HG03442 (cell line): ENCODE measurements around the gene LRRC55.

Source experiments
- ATAC-seq: cut with Tn5 transposase; IDR thresholded peaks from one replicate; pipeline ENCODE4 v1.9.1; 2021; ENCODE audit warnings: mild to moderate bottlenecking, moderate library complexity; ENCODE audit not compliant: unreplicated experiment

Gene LRRC55

GRCh38 chr11:57199330-57199729, 17.6 kb downstream of the LRRC55 start:
- ATAC-seq = no peak

- no peak for ATAC-seq
Measured at GRCh38 chr11:57200917-57201316, 19.2 kb downstream of the LRRC55 start.

GRCh38 chr11:57202281-57202680, 20.5 kb downstream of the LRRC55 start:
- no peak for ATAC-seq

- ATAC-seq = no peak
Measured at GRCh38 chr11:57203359-57203758, 21.6 kb downstream of the LRRC55 start.

- no peak for ATAC-seq
Measured at GRCh38 chr11:57203882-57204480, 22.2 kb downstream of the LRRC55 start.

- no peak for ATAC-seq
Measured at GRCh38 chr11:57205041-57205641, 23.4 kb downstream of the LRRC55 start.

GRCh38 chr11:57207168-57207567, 25.4 kb downstream of the LRRC55 start:
- ATAC-seq = no peak

GRCh38 chr11:57210781-57211180, 29.0 kb downstream of the LRRC55 start:
- ATAC-seq = no peak

- ATAC-seq = no peak
Measured at GRCh38 chr11:57213342-57214097, 31.8 kb downstream of the LRRC55 start.

GRCh38 chr11:57214098-57214417, 32.3 kb downstream of the LRRC55 start:
- ATAC-seq = no peak

GRCh38 chr11:57214494-57214893, 32.7 kb downstream of the LRRC55 start:
- ATAC-seq = no peak

- no peak for ATAC-seq
Measured at GRCh38 chr11:57216463-57216862, 34.7 kb downstream of the LRRC55 start.

- no peak for ATAC-seq
Measured at GRCh38 chr11:57217053-57217452, 35.3 kb downstream of the LRRC55 start.

GRCh38 chr11:57219021-57219627, 37.4 kb downstream of the LRRC55 start:
- no peak for ATAC-seq

- no peak for ATAC-seq
Measured at GRCh38 chr11:57222239-57222638, 40.5 kb downstream of the LRRC55 start.

GRCh38 chr11:57223601-57224000, 41.8 kb downstream of the LRRC55 start:
- ATAC-seq = no peak

- ATAC-seq = no peak
Measured at GRCh38 chr11:57224128-57224527, 42.4 kb downstream of the LRRC55 start.

GRCh38 chr11:57224537-57224936, 42.8 kb downstream of the LRRC55 start:
- no peak for ATAC-seq

GRCh38 chr11:57228600-57228999, 46.8 kb downstream of the LRRC55 start:
- no peak for ATAC-seq

GRCh38 chr11:57230316-57230715, 48.6 kb downstream of the LRRC55 start:
- no peak for ATAC-seq

- ATAC-seq = no peak
Measured at GRCh38 chr11:57230791-57231538, 49.2 kb downstream of the LRRC55 start.
